ENCODE results near the gene ZNF442.

DNA sequence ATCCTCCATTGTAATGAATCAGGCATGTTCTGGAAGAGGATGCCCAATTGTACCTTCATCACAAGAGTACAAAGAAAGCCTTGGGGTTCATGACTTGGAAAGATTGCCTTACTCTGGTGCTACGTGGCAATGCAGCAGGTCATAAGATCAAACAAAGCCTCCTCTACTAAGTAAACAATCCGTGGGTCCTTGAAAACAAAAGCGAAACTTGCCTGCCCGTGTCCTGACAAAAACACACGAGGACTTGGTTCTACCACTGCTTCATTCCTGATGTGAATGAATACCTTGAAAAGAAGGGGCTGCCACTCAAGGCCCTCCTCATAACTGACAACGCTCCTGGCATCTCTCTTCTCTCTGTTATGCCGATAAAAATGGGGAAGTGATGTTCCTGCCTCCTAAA lies 50.9 kb downstream of the ZNF442 start:
- no peak for TF ChIP-seq POLR2AphosphoS5 (IDR thresholded peaks at IDR 0.05; ENCODE audit: borderline replicate concordance, low read depth, low read length)
- TF ChIP-seq EZH2 (IDR thresholded peaks at IDR 0.05) = no peak
- no peak for TF ChIP-seq FOXP2 (optimal IDR thresholded peaks at IDR 0.05; ENCODE audit: control extremely low read depth, extremely low read length, insufficient read depth)

Measured in SK-N-MC (cell line).